ENCODE results near the gene MAST4. TPM values are rescaled to one million over a fixed set of nuclear protein-coding genes. Genes with fewer than 3 reads are reported as not detected.
A peak's percentile ranks its signal among the peaks of the same experiment; 100 is the strongest.

MAST4 gene
- polyA plus RNA-seq, 1 donor (not counting 4 experiments of a cell fraction or from before 2014, with no cell fraction given), result 19.8 TPM

GRCh38 chr5:66959653-66960052 is 363.5 kb downstream of the MAST4 start:
- Histone ChIP-seq H3K9me1 (ENCODE audit: control insufficient read depth, extremely low read depth, insufficient read depth, low read length) (no peaks in the 10 kb centered on the region), H3K79me2 (ENCODE audit: control insufficient read depth, insufficient read depth, low read length) (no peaks in the 10 kb centered on the region), H3K9ac (ENCODE audit: control insufficient read depth, extremely low read depth, insufficient read depth, low read length) (peak overlapping the region; percentile 74), H3K27ac (ENCODE audit: control insufficient read depth, insufficient read depth, low read length) (peak overlapping the region; percentile 82), H3K4me1 (ENCODE audit: control insufficient read depth, extremely low read depth, insufficient read depth, low read length) (peaks cover 31% of the 10 kb centered on the region), H3K9me3 (ENCODE audit: control insufficient read depth, low read depth, low read length) (no peaks in the 10 kb centered on the region), H2AFZ (ENCODE audit: control insufficient read depth, low read length) (peak overlapping the region; percentile 7), H3K27me3 (ENCODE audit: control insufficient read depth, extremely low read depth, insufficient read depth, low read length) (no peaks in the 10 kb centered on the region), H3K4me3 (ENCODE audit: control insufficient read depth in 2 of 3, extremely low read depth in 1 of 3, insufficient read depth in 2 of 3, low read depth in 1 of 3, low read length in 3 of 3) (peak overlapping the region in 2 of 3 experiments; percentile 62 to 68), H4K20me1 (ENCODE audit: control insufficient read depth, extremely low read depth, insufficient read depth, low read length) (no peaks in the 10 kb centered on the region), H3K36me3 (ENCODE audit: control insufficient read depth in 2 of 2, extremely low read depth in 1 of 2, insufficient read depth in 2 of 2, low read length in 2 of 2) (no peaks in the 10 kb centered on the region), H3K4me2 (ENCODE audit: control insufficient read depth, extremely low read depth, insufficient read depth, low read depth, low read length) (peak overlapping the region; percentile 94)
- dilution Hi-C loops (cut with MboI; ENCODE audit: extremely low pct_ligation_motif_present, low sequenced_read_pairs), result no loop called here
- DNase-seq (ENCODE audit: low read depth, low spot score) (no peak), FAIRE-seq (no peak)
- no peak for TF ChIP-seq CTCF (optimal IDR thresholded peaks at IDR 0.05 in 1 of 3, IDR thresholded peaks at IDR 0.05 in 1 of 3, conservative IDR thresholded peaks at IDR 0.05 in 1 of 3; ENCODE audit: extremely low read depth in 1 of 3, insufficient read depth in 2 of 3, low read length in 3 of 3)
- TF ChIP-seq EZH2 (IDR thresholded peaks at IDR 0.05; ENCODE audit: low read length), result no peak

DNA sequence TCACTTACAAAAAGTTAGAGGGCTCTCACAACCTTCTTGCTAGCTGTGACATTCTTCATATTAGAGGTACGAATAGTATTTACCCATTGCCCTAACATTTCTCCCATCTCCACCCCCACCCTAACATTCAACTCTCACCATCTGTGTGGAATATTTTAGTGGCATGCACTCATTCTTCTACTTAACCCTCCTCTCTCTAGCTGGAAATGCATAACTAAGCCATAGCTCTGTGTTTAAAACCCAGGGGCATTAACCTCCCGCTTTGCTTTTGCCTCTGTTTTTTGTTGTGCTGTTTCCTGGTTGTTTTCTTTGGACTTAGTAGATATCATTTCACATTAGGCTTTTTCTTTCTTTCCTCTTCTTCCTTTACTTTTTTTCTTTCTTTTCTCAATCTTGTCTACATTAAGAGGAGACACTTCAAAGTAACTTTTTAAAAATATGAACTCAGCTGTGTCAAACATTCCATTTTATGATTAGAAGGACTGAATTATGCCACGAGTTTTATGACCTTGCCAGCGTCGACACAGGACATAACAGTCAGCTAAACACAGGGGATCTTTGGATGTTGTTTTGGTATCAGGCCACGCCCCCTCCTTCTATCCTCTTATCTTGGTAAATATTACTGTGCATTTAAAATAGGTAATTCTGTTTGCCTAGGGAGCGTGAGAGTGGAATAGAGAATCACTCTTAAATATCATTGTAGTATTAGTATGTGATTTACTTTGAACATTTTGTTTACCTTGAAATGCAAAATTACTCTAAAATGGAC is 364.4 kb downstream of the MAST4 start:
- no peak for TF ChIP-seq CTCF (optimal IDR thresholded peaks at IDR 0.05 in 1 of 3, IDR thresholded peaks at IDR 0.05 in 1 of 3, conservative IDR thresholded peaks at IDR 0.05 in 1 of 3; ENCODE audit: extremely low read depth in 1 of 3, insufficient read depth in 2 of 3, low read length in 3 of 3)
- no peak for TF ChIP-seq EZH2 (IDR thresholded peaks at IDR 0.05; ENCODE audit: low read length)
- peak; percentile 58 for FAIRE-seq
- Histone ChIP-seq H3K27ac (ENCODE audit: control insufficient read depth, insufficient read depth, low read length) (no peak overlapping the region), H4K20me1 (ENCODE audit: control insufficient read depth, extremely low read depth, insufficient read depth, low read length) (no peaks in the 10 kb centered on the region), H3K4me3 (ENCODE audit: control insufficient read depth in 2 of 3, extremely low read depth in 1 of 3, insufficient read depth in 2 of 3, low read depth in 1 of 3, low read length in 3 of 3) (peak overlapping the region in 1 of 3 experiments; percentile 5), H3K4me2 (ENCODE audit: control insufficient read depth, extremely low read depth, insufficient read depth, low read depth, low read length) (peak overlapping the region; percentile 94), H3K9me1 (ENCODE audit: control insufficient read depth, extremely low read depth, insufficient read depth, low read length) (no peaks in the 10 kb centered on the region), H3K36me3 (ENCODE audit: control insufficient read depth in 2 of 2, extremely low read depth in 1 of 2, insufficient read depth in 2 of 2, low read length in 2 of 2) (no peaks in the 10 kb centered on the region), H3K4me1 (ENCODE audit: control insufficient read depth, extremely low read depth, insufficient read depth, low read length) (peaks cover 31% of the 10 kb centered on the region), H3K79me2 (ENCODE audit: control insufficient read depth, insufficient read depth, low read length) (no peaks in the 10 kb centered on the region), H3K9ac (ENCODE audit: control insufficient read depth, extremely low read depth, insufficient read depth, low read length) (no peak overlapping the region), H3K27me3 (ENCODE audit: control insufficient read depth, extremely low read depth, insufficient read depth, low read length) (no peaks in the 10 kb centered on the region), H2AFZ (ENCODE audit: control insufficient read depth, low read length) (no peak overlapping the region), H3K9me3 (ENCODE audit: control insufficient read depth, low read depth, low read length) (no peaks in the 10 kb centered on the region)
- dilution Hi-C loops (cut with MboI; ENCODE audit: extremely low pct_ligation_motif_present, low sequenced_read_pairs), result no loop called here
- no peak for DNase-seq (ENCODE audit: low read depth, low spot score)

All from keratinocyte (primary cell).